GM12865 (cell line): ENCODE data around the gene SFXN4.
"Not testable (repeated sequence)": the region's sequence is repeated elsewhere in the genome, so short reads cannot be mapped to it uniquely, and the experiment has no call there.

Source experiments
- DNase-seq: peaks from one replicate; pipeline ENCODE4 v3.0.0; 2010; ENCODE audit warnings: low read depth
- H3K4me3 ChIP-seq: 2 replicates; pipeline ENCODE4 v1.5.1; 2011; ENCODE audit warnings: mild to moderate bottlenecking, low read depth, low read length, control low read depth
- TF ChIP-seq, protein P1 (sequence below): IDR thresholded peaks from 2 replicates; pipeline ENCODE4 v1.5.1; 2011; ENCODE audit warnings: low read length, control low read depth, low read depth, inconsistent platforms; ENCODE audit not compliant: insufficient read depth; ENCODE audit errors: missing control alignments

The SFXN4 gene

DNA sequence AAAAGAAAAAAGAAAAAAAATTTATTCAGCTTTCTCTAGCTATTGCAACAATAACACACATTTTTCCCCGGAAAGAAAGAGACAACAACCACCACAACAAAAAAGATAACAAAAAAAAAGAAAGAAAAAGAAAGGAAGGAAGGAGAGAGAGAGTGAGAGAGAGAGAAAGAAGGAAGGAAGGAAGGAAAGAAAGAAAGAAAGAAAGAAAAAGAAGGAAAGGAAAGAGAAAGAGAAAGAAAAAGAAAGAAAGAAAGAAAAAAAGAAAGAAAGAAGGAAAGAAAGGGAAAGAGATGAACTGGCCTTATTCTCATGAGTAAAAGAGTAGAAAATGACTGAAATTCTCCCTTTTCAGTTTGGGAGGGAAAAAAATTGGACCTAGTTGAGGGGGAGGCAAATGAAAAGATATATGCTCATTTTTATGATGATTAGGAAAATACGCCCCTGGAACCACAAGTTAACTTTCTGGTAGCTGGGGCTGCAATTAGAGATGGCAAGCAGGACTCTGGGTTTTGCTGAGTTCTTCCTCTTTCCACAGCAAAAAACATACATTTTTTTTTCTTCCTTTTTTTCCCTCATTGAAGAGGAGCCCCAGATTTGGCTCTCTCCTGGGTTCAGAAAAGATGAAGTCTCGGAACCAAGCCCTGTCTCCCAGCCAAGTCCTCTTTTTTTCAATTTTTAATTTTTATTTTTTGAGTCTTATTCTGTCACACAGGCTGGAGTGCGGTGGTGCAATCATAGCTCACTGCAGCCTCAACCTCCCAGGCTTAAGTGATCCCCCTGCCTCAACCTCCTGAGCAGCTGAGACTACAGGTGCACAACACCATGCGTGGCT, 25.7 kb upstream of the SFXN4 start:
- no peak for DNase-seq
- TF ChIP-seq, protein P1, sequence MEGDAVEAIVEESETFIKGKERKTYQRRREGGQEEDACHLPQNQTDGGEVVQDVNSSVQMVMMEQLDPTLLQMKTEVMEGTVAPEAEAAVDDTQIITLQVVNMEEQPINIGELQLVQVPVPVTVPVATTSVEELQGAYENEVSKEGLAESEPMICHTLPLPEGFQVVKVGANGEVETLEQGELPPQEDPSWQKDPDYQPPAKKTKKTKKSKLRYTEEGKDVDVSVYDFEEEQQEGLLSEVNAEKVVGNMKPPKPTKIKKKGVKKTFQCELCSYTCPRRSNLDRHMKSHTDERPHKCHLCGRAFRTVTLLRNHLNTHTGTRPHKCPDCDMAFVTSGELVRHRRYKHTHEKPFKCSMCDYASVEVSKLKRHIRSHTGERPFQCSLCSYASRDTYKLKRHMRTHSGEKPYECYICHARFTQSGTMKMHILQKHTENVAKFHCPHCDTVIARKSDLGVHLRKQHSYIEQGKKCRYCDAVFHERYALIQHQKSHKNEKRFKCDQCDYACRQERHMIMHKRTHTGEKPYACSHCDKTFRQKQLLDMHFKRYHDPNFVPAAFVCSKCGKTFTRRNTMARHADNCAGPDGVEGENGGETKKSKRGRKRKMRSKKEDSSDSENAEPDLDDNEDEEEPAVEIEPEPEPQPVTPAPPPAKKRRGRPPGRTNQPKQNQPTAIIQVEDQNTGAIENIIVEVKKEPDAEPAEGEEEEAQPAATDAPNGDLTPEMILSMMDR: no peak
- H3K4me3 ChIP-seq: no peak overlapping the region

DNA sequence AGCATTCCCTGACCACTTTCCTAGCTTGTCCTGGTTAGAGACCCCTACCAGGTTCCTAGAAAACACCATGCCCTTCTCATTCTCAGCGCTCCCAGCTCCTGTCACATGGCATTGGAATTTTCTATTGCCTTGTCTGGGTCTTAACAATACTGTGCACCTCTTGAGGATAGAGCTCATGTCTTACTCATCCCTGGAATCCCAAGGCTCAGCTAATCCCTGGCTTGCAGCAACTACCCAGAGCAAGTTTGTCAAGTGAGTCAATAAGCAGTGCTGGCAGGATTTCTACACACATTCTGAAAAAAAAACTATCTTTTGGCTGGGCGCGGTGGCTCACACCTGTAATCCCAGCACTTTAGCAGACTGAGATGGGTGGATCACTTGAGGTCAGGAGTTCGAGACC, 24.8 kb upstream of the SFXN4 start:
- no peak for DNase-seq
- TF ChIP-seq, protein P1: no peak
- H3K4me3 ChIP-seq: no peak overlapping the region

DNA sequence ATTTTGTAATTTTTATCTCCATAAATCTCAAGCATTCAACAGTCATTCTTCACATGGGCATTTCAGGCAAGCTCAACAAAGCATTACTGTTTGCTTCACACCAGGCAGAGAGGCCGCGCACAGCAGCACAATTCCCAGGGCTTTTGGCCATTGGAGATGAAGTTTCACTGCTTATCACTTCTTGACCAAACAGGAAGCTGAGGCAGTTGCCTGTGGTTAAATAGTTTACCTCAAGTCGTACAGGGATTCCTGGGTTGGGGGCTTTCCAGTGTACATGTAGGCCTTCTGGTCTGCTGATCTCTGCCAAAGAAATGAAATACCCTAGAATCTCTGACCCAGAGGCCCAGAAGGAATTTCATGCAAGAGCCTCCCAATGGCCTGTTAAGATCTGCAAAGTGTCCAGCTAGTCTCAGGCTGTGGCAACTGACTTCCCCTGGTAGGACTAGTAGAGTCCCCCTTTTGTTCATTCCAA, 24.3 kb upstream of the SFXN4 start:
- DNase-seq: peak; percentile 70
- no peak overlapping the region for H3K4me3 ChIP-seq
- TF ChIP-seq, protein P1: no peak

DNA sequence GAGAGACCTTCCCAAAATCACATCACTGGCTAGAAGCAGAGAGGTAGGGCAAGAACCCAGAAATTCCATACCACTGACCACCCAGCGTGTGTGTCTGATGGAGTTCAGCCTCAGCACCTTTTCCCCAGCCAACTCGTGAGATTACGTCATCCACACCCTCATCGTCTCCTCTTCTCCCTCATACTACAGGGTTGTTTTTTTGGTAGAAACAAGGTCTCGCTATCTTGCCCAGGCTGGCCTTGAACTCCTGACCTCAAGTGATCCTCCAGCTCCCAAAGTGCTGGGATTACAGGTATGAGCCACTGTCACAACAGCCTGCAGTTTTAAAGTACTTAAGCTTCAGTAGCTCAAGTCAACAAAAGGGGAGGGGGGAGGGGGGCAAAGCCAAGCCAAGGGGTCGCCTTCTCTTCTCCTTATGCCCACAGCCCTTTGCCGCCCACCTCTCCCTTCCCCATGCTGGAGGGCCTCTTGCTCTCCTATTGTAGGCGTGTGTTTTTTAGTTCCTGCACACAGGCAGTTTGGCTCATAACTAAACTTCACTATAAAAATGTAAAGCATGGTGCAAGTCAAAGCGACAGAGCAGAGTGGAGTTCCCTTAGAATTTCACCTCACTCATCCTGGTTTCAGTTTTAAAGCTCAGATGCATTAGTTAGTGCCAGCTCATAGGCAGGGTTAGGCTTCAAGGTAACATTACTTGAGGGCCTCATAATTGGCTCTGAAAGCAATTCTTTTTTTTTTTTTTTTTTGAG, 18.3 kb upstream of the SFXN4 start:
- no peak overlapping the region for H3K4me3 ChIP-seq
- no peak for DNase-seq
- TF ChIP-seq, protein P1: no peak

DNA sequence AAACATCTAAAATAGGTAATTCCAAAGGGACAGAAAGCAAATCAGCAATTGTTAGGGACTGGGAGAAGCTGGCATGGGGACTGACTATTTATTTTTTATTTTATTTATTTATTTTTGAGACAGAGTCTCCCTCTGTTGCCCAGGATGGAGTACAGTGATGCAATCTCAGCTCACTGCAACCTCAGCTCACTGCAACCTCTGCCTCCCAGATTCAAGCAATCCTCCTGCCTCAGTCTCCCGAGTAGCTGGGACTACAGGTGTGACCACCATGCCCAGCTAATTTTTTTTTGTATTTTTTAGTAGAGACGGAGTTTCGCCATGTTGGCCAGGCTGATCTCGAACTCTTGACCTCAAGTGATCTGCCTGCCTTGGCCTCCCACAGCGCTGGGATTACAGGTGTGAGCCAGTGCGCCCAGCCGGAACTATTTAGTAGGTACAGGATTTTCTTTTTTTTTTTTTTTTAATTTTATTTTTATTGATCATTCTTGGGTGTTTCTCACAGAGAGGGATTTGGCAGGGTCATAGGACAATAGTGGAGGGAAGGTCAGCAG, 15.4 kb upstream of the SFXN4 start:
- H3K4me3 ChIP-seq, DNase-seq: not testable (repeated sequence)

DNA sequence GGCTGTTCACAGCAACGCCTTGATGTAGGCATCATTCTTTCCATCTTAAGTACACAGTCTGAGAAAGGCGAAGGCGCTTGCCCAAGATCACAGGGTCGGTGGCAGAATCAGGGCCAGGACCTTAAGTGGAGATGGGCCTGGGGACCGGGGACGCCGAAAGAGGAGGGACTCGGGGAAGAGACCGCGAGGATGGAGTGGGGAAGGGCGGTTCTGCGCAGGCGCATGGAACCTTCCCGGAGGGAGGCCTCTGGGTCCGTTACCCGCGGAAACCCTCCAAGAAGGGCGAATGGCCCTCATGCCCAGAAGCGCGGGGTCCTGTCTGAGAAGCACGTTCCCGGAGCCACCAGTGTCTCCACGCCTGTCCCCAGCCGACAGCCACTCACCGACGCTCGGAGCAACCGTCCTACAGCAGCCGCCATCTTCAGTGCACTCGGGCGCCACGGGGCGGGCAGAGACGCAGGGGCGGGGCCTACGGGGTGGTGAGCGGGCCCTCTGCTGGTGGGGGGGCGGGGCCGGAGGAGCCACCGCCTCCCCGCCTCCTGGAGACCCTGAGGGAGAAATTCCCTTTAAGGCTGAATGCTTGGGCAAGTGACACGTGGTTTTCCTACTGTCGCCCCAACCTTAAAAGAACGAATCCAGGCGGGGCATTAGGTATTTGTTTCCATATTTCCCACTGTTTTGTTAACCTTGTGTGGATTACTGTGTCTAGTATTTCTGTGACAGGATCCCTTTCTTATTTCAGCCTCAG, 13.0 kb upstream of the SFXN4 start, which contains the start of gene PRDX3:
TSS of gene PRDX3 (minus strand) at position 441 of the 748 bp plus-strand sequence. CDS start at position 419, 22 bp downstream.
- TF ChIP-seq, protein P1: no peak
- peak within 1 kb of the TSS; percentile 64 for H3K4me3 ChIP-seq
- peak; percentile 94 for DNase-seq
